HCT116 (cell line): ENCODE measurements around the gene NTSR1. TPM values are rescaled to one million over a fixed set of nuclear protein-coding genes. Genes with fewer than 3 reads are reported as not detected.
A peak's percentile ranks its signal among the peaks of the same experiment; 100 is the strongest.

Experiments
- ATAC-seq: fragments of 200-7000 bp; cut with Tn5 transposase; 2 replicates; pipeline ENCODE4 v1.9.1; 2020; ENCODE audit warnings: mild to moderate bottlenecking, moderate library complexity
- BruUV-seq: library from RNA; stranded (reverse); fragments of 400-500 nt; replicated peaks from 2 replicates; lab custom pipeline; 2021; lab: Mats Ljungman, UMichigan
- CTCF ChIA-PET: fragments of 300-600 bp; sonication (Branson Sonifier 250); formaldehyde crosslinking; loops from one replicate; lab custom pipeline; 2021; ENCODE audit warnings: antibody characterized with exemption; lab: Charles Lee
- POLR2A ChIA-PET: fragments of 300-600, 350-600 bp; sonication (Branson Sonifier 250); formaldehyde crosslinking; loops from one replicate; lab custom pipeline; 2021; ENCODE audit warnings: antibody characterized with exemption; lab: Charles Lee
- RAD21 ChIA-PET, 2 experiments: fragments of 300-600 bp; sonication (Branson Sonifier 250); formaldehyde crosslinking; loops; one replicate each; lab custom pipeline; 2023; ENCODE audit warnings: low total read pairs in 2 of 2; ENCODE audit not compliant: uncharacterized antibody in 2 of 2, unreplicated experiment in 2 of 2, low non-redundant PET in 1 of 2; lab: Charles Lee
- DNase-seq: peaks from one replicate; pipeline ENCODE4 v3.0.0-alpha.2; 2010; ENCODE audit warnings: low read depth, low spot score
- H2AFZ ChIP-seq: fragments of 200-600 bp; shearing (Covaris generic), sonication (generic); 2 replicates; pipeline ENCODE4 v1.6.1; 2017; ENCODE audit warnings: low read depth, mixed run types, mixed read lengths, antibody characterized with exemption, low read length; ENCODE audit not compliant: poor library complexity, severe bottlenecking
- H3K27ac ChIP-seq: 2 replicates; pipeline ENCODE4 v1.5.1; 2012; ENCODE audit warnings: low read depth, low read length
- H3K27me3 ChIP-seq: fragments of 200-600 bp; sonication (generic); 2 replicates; pipeline ENCODE4 v1.6.1; 2016; ENCODE audit warnings: mixed run types, low read length, mixed read lengths; ENCODE audit not compliant: insufficient read depth
- H3K36me3 ChIP-seq, 2 experiments: fragments of 200-500 bp in 1 of 2; fragments of 200-600 bp in 1 of 2; sonication (Bioruptor generic) in 1 of 2; sonication (generic) in 1 of 2; 2 replicates each; pipeline versions ENCODE4 v1.5.1 to v1.6.1; 2014 to 2016; ENCODE audit warnings: low read length in 2 of 2, inconsistent platforms in 1 of 2, mixed read lengths in 1 of 2, mixed run types in 1 of 2; ENCODE audit not compliant: insufficient read depth in 2 of 2, control insufficient read depth in 1 of 2
- H3K4me1 ChIP-seq, 2 experiments: fragments of 200-600 bp in 1 of 2; sonication (generic) in 1 of 2; 2 replicates each; pipeline versions ENCODE4 v1.5.1 to v1.6.1; 2012 to 2017; ENCODE audit warnings: low read length in 2 of 2, inconsistent platforms in 1 of 2, mild to moderate bottlenecking in 1 of 2, mixed read lengths in 1 of 2, mixed run types in 1 of 2, moderate library complexity in 1 of 2; ENCODE audit not compliant: insufficient read depth in 2 of 2, control insufficient read depth in 1 of 2
- H3K4me2 ChIP-seq: fragments of 200-600 bp; sonication (generic); 2 replicates; pipeline ENCODE4 v1.6.1; 2017; ENCODE audit warnings: mixed run types, low read length, mixed read lengths
- H3K4me3 ChIP-seq, 2 experiments: fragments of 200-600 bp in 1 of 2; sonication (generic) in 1 of 2; replicated peaks in 1 of 2; 2 replicates each; pipeline ENCODE4 v1.5.1; 2011 to 2016; ENCODE audit warnings: low read length in 2 of 2, control low read depth in 1 of 2, low read depth in 1 of 2, mild to moderate bottlenecking in 1 of 2, mixed read lengths in 1 of 2, mixed run types in 1 of 2
- H3K79me2 ChIP-seq: fragments of 200-600 bp; sonication (generic); 2 replicates; pipeline ENCODE4 v1.6.1; 2017; ENCODE audit warnings: mild to moderate bottlenecking, mixed run types, low read length, moderate library complexity, mixed read lengths; ENCODE audit not compliant: insufficient read depth
- H3K9ac ChIP-seq: fragments of 200-600 bp; sonication (generic); 2 replicates; pipeline ENCODE4 v1.6.1; 2016; ENCODE audit warnings: low read length, mixed read lengths
- H3K9me2 ChIP-seq: fragments of 200-600 bp; sonication (generic), shearing (Covaris generic); 2 replicates; pipeline ENCODE4 v1.6.1; 2017; ENCODE audit warnings: mixed run types, mild to moderate bottlenecking, moderate library complexity; ENCODE audit not compliant: insufficient read depth
- H3K9me3 ChIP-seq, 2 experiments: fragments of 200-500 bp in 1 of 2; fragments of 200-600 bp in 1 of 2; sonication (Bioruptor generic) in 1 of 2; sonication (generic) in 1 of 2; 2 replicates each; pipeline ENCODE4 v1.6.1; 2014 to 2017; ENCODE audit warnings: low read length in 2 of 2, mixed read lengths in 2 of 2, inconsistent platforms in 1 of 2, low read depth in 1 of 2, mild to moderate bottlenecking in 1 of 2, mixed run types in 1 of 2, moderate library complexity in 1 of 2; ENCODE audit not compliant: control insufficient read depth in 1 of 2, insufficient read depth in 1 of 2
- H4K20me1 ChIP-seq: fragments of 200-600 bp; sonication (generic), shearing (Covaris generic); 2 replicates; pipeline ENCODE4 v1.6.1; 2017; ENCODE audit warnings: mixed run types, mild to moderate bottlenecking, moderate library complexity; ENCODE audit not compliant: insufficient read depth
- EZH2 ChIP-seq: fragments of 200-600 bp; sonication (generic); IDR thresholded peaks from 2 replicates; pipeline ENCODE4 v1.6.1; 2017; ENCODE audit warnings: antibody characterized with exemption, mixed run types
- EZH2phosphoT487 ChIP-seq: fragments of 200-600 bp; IDR thresholded peaks from 2 replicates; pipeline ENCODE4 v1.6.1; 2018; ENCODE audit warnings: antibody characterized with exemption, borderline replicate concordance
- MAX ChIP-seq: IDR thresholded peaks from 2 replicates; pipeline ENCODE4 v1.6.1; 2012
- POLR2AphosphoS5 ChIP-seq: IDR thresholded peaks from 2 replicates; pipeline ENCODE4 v1.6.1; 2011; ENCODE audit warnings: mild to moderate bottlenecking, low read depth, low read length, moderate library complexity
- RAD21 ChIP-seq: IDR thresholded peaks from 2 replicates; pipeline ENCODE4 v1.6.1; 2012; ENCODE audit warnings: low read depth, mild to moderate bottlenecking
- SIN3A ChIP-seq: IDR thresholded peaks from 2 replicates; pipeline ENCODE4 v1.6.1; 2012; ENCODE audit warnings: low read depth
- SP1 ChIP-seq: IDR thresholded peaks from 2 replicates; pipeline ENCODE4 v1.6.1; 2012; ENCODE audit warnings: low read depth
- SRF ChIP-seq: IDR thresholded peaks from 2 replicates; pipeline ENCODE4 v1.6.1; 2012; ENCODE audit warnings: low read depth
- TCF7L2 ChIP-seq: IDR thresholded peaks from 2 replicates; pipeline ENCODE4 v1.7.0; 2011; ENCODE audit warnings: borderline replicate concordance, inconsistent platforms; ENCODE audit not compliant: insufficient read depth, insufficient read length; ENCODE audit errors: extremely low read depth
- YY1 ChIP-seq: IDR thresholded peaks from 2 replicates; pipeline ENCODE4 v1.6.1; 2011; ENCODE audit warnings: low read length, low read depth, moderate library complexity, mild to moderate bottlenecking; ENCODE audit not compliant: insufficient replicate concordance; ENCODE audit errors: extremely low read depth
- ZBTB33 ChIP-seq: IDR thresholded peaks from 2 replicates; pipeline ENCODE4 v1.6.1; 2011; ENCODE audit warnings: mild to moderate bottlenecking, low read length, moderate library complexity; ENCODE audit not compliant: insufficient replicate concordance; ENCODE audit errors: extremely low read depth
- ZNF274 ChIP-seq: fragments of 200-500 bp; sonication (Bioruptor generic); IDR thresholded peaks from 2 replicates; pipeline ENCODE4 v1.6.1; 2014; ENCODE audit warnings: mild to moderate bottlenecking, low read depth, low read length, inconsistent platforms
- intact Hi-C: fragments of 100-400 bp; cut with micrococcal nuclease; formaldehyde crosslinking; loops from 2 replicates; pipeline ENCODE4 v1.10.0; 2022
- total RNA-seq: library from RNA; stranded (reverse); gene quantifications from one replicate; pipeline ENCODE4 v1.2.1, GENCODE V29; 2021; ENCODE audit not compliant: unreplicated experiment

NTSR1 gene
- total RNA-seq, 1 experiment from 2014 or later: 187 TPM

GRCh38 chr20:62669249-62669648 lies 39.4 kb upstream of the NTSR1 start:
- Histone ChIP-seq H3K4me3 (no peak overlapping the region), H3K27ac (peak overlapping the region; percentile 34; the same call in 1 of the 2 replicates), H2AFZ (no peak overlapping the region)
- ChIA-PET CTCF (interaction anchor here (1.4 kb wide), 1 partner anchor 122 kb away, joined by 8 read pairs; no protein-coding TSS in a partner anchor), POLR2A (no interaction called here)
- TF ChIP-seq MAX: no peak
- TF ChIP-seq SP1: no peak
- no peak for TF ChIP-seq ZNF274
- TF ChIP-seq RAD21: no peak
- no peak for TF ChIP-seq TCF7L2
- TF ChIP-seq SIN3A: no peak
- no peak for TF ChIP-seq SRF
- TF ChIP-seq EZH2phosphoT487: no peak
- no peak for TF ChIP-seq EZH2
- TF ChIP-seq, all 23 proteins: peak for 0
- RAD21 ChIA-PET: interaction anchor here in 1 of 2 experiments (1.2 kb wide), 1 partner anchor 125 kb away, joined by 3 read pairs; no protein-coding TSS in a partner anchor
- H3K4me1 ChIP-seq: peaks cover 6 to 24% of the 10 kb centered on the region in 2 experiments; a peak in 2 of 4 replicates
- H3K36me3 ChIP-seq: peaks cover 11 to 46% of the 10 kb centered on the region in 2 experiments; a peak in 3 of 4 replicates
- H3K9me3 ChIP-seq: no peaks in the 10 kb centered on the region
- H3K9ac ChIP-seq: no peak overlapping the region
- DNase-seq (no peak), ATAC-seq (no peak)
- H3K9me2 ChIP-seq: no peaks in the 10 kb centered on the region
- H3K27me3 ChIP-seq: no peaks in the 10 kb centered on the region
- no peak overlapping the region for H3K4me2 ChIP-seq
- no peaks in the 10 kb centered on the region; the same call in 1 of the 2 replicates for H3K79me2 ChIP-seq
- no peaks in the 10 kb centered on the region for H4K20me1 ChIP-seq
- BruUV-seq: no TSS peak
- intact Hi-C loops: loop anchor here (2.0 kb wide), 1 partner anchor 72 kb away; no protein-coding TSS in a partner anchor

- no peaks in the 10 kb centered on the region for H3K9me3 ChIP-seq
- H2AFZ ChIP-seq: no peak overlapping the region
- BruUV-seq: TSS peak; percentile 17
- H3K27me3 ChIP-seq: no peaks in the 10 kb centered on the region
- H4K20me1 ChIP-seq: no peaks in the 10 kb centered on the region
- DNase-seq (no peak), ATAC-seq (no peak)
- H3K9ac ChIP-seq: no peak overlapping the region
- no peak overlapping the region for H3K4me3 ChIP-seq
- no peaks in the 10 kb centered on the region; the same call in 1 of the 2 replicates for H3K79me2 ChIP-seq
- H3K9me2 ChIP-seq: no peaks in the 10 kb centered on the region
- CTCF ChIA-PET: interaction anchor here (1.4 kb wide), 1 partner anchor 121 kb away, joined by 8 read pairs; no protein-coding TSS in a partner anchor
- intact Hi-C loops: no loop called here
- no peak overlapping the region for H3K4me2 ChIP-seq
- H3K36me3 ChIP-seq: peaks cover 11 to 43% of the 10 kb centered on the region in 2 experiments; a peak in 3 of 4 replicates
- peaks cover 6 to 24% of the 10 kb centered on the region in 2 experiments; a peak in 2 of 4 replicates for H3K4me1 ChIP-seq
- POLR2A ChIA-PET: no interaction called here
- no peak overlapping the region for H3K27ac ChIP-seq
- RAD21 ChIA-PET: no interaction called here
- TF ChIP-seq MAX (no peak), TCF7L2 (no peak), YY1 (no peak), ZBTB33 (no peak), POLR2AphosphoS5 (0 out of 2 replicates have a peak, but pooled peaks have one; percentile 15)
These were observed 38.5 kb upstream of the NTSR1 start for GRCh38 chr20:62670156-62670555.
